ENCODE measurements around the gene DDI1.

Gene DDI1

DNA sequence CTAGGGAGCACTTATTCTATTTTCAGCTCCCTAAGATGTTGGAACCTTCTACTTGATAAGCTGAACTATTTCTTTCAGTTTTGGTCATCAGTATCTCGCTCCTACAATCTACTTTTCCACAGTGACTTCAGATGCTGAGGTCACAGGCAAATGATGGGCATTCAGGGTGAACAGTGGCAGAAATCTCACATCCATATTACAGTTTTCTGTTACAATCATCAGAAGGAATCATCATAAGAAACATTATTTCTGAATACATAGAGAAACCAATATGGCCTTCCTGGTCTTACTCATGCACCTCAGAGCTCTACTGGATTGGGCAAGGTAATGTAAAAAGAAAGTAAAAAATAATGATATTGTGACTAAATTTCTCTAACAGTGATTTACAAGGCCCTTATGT lies 39.4 kb upstream of the DDI1 start:
- DNase-seq (ENCODE audit: low read depth): no peak
- no peak overlapping the region for H3K4me3 ChIP-seq (ENCODE audit: low read depth, low read length)
- TF ChIP-seq, protein P1, sequence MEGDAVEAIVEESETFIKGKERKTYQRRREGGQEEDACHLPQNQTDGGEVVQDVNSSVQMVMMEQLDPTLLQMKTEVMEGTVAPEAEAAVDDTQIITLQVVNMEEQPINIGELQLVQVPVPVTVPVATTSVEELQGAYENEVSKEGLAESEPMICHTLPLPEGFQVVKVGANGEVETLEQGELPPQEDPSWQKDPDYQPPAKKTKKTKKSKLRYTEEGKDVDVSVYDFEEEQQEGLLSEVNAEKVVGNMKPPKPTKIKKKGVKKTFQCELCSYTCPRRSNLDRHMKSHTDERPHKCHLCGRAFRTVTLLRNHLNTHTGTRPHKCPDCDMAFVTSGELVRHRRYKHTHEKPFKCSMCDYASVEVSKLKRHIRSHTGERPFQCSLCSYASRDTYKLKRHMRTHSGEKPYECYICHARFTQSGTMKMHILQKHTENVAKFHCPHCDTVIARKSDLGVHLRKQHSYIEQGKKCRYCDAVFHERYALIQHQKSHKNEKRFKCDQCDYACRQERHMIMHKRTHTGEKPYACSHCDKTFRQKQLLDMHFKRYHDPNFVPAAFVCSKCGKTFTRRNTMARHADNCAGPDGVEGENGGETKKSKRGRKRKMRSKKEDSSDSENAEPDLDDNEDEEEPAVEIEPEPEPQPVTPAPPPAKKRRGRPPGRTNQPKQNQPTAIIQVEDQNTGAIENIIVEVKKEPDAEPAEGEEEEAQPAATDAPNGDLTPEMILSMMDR (conservative IDR thresholded peaks at IDR 0.05; ENCODE audit: low read depth, low read length): no peak

DNA sequence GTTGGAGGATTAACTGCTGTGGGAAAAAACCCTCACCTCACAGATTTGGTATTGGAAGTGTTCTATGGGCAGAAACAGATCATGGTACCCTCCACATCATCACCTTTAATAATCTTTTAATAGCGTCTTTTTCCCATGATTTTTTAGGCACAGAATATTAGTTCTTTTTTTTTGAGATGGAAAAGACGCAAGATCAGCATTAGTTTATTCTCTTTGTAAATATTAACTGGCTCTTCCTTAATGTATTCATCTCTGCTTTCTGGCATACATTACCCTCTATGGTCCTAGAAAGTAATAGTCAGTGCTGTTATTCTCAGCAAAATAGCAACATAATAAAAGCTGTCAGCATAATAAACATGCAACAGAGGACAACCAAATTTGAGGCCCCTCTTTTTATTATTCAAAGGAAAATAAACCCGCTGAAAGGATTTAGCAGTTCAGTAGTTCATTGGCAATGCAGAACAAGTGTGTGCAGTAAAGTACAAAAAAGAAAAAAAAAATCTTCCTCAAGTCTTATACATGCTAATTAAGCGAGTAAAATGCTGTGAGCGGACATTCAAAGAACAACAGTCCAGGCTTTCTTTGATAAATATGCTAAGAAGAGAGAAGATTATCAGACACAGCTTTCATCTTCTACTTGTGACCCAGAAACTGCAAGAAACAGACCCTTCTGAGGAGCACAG lies 37.5 kb upstream of the DDI1 start:
- TF ChIP-seq, protein P1 (conservative IDR thresholded peaks at IDR 0.05; ENCODE audit: low read depth, low read length): no peak
- H3K4me3 ChIP-seq (ENCODE audit: low read depth, low read length): no peak overlapping the region

DNA sequence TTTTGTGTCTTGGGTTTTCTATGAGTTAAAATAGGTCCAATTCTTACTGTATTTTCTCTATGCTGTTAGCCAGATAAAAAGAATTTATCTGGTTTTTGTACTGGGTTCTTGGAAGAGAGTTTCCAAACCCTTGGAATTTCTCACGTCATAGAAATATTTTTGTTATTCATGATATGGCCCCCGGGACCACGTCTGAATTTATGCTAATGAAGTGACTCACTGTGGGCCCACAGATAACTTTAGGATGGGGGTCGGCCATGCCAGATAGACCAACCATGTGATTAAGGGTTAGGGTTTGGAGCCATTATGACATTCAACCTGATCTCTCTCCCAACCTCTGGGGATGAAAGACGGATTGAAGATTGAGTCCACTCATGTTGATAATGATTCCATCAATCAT lies 35.6 kb upstream of the DDI1 start:
- TF ChIP-seq, protein P1 (conservative IDR thresholded peaks at IDR 0.05; ENCODE audit: low read depth, low read length): no peak
- H3K4me3 ChIP-seq (ENCODE audit: low read depth, low read length): no peak overlapping the region
- peak; percentile 71 for DNase-seq (ENCODE audit: low read depth)

More for the DNA sequence above, 37.5 kb upstream of the DDI1 start:
- no peak for DNase-seq (ENCODE audit: low read depth)

DNA sequence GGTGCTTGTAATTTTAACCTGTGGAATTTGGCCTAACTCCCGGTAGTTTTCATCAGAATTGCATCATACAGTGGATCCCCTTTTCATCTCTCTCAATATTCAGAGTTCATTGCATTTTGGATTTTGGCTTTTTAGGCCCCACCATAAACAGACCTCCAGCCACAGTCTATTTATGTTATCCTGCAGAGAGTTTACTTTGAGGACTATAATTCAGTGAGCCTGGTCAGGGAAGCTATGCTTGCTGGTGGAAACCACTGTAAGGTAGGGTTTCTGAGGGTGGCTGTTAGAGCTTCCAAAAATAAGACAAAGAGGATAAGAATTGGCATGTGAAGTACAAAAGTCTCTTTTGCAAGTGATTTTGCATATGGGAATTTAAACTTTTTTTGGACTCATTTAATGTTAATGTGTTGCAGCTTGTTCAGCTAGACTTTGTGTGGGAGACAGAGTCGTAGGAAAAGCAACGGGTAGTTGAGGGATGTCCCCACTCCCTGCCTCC lies 34.8 kb upstream of the DDI1 start:
- no peak overlapping the region for H3K4me3 ChIP-seq (ENCODE audit: low read depth, low read length)
- DNase-seq (ENCODE audit: low read depth): peak; percentile 76
- TF ChIP-seq, protein P1 (conservative IDR thresholded peaks at IDR 0.05; ENCODE audit: low read depth, low read length): no peak

DNA sequence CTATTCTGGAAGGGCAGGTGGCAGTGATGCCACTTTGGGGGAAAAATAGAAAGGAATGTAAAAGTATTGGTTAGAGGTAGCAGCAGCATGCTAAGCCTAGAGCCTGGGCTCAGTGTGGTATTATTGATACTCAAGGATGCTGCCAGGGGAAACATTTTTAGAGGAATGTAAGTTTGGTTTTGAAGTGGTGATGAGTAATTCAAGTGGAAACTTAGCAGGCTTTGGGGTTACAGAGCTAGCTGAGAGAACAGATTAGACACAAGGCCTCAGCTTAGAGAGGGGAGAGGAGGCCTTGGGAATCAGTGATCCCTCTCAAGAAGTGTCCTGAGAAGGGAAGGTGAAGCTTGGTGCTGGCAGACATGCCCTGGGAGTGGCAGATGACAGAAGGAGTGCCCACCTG lies 32.9 kb upstream of the DDI1 start:
- TF ChIP-seq, protein P1 (conservative IDR thresholded peaks at IDR 0.05; ENCODE audit: low read depth, low read length): no peak
- peak; percentile 75 for DNase-seq (ENCODE audit: low read depth)
- no peak overlapping the region for H3K4me3 ChIP-seq (ENCODE audit: low read depth, low read length)

DNA sequence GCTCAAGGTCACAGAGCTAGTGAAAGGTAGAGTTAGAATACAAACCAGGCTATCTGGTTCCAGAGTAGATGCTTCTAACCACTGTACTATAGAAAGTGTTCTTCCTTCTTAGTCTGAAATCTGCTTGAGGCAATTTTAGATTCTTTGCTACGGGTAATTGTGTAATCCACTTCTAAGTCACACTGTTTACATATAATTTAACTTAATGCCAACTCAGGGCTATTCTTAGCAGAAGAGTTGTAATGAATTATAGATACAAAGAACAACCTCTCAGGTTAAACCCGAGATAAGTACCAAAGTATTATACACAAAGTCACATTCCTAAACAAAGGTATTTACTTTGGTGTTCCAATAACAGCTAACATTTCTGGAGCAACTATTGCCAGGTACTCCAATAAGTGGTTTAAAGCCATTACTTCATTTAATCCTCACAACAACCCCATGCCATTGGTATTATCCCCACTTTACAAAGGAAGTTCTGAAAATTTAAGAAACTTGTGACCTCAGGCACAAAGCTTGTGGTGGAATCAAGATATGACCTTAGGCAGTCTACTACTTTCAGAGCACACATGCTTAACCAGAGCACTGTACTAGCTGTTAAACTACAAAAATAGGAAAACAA lies 31.1 kb upstream of the DDI1 start:
- DNase-seq (ENCODE audit: low read depth): peak; percentile 62
- no peak overlapping the region for H3K4me3 ChIP-seq (ENCODE audit: low read depth, low read length)

More for the DNA sequence above, 31.1 kb upstream of the DDI1 start:
- TF ChIP-seq, protein P1 (conservative IDR thresholded peaks at IDR 0.05; ENCODE audit: low read depth, low read length): no peak

Data from choroid plexus epithelial cell (primary cell).